Naive B cell (primary cell): ENCODE data around the gene PRKD2. TPM values are rescaled to one million over a fixed set of nuclear protein-coding genes. Genes with fewer than 3 reads are reported as not detected.
"Not testable (repeated sequence)": the region's sequence is repeated elsewhere in the genome, so short reads cannot be mapped to it uniquely, and the experiment has no call there.

Experiments used
- ATAC-seq, 2 donors: fragments of 150-1000 bp; cut with Tn5 transposase; 2 replicates each; pipeline ENCODE4 v1.10.0; 2021; ENCODE audit warnings: low read depth in 2 of 2, mild to moderate bottlenecking in 2 of 2, moderate library complexity in 2 of 2
- DNase-seq: peaks from one replicate; pipeline ENCODE4 v3.0.0; 2022
- H3K27ac Mint-ChIP-seq, 6 donors: one replicate each; pipeline ENCODE4 v1.8.0; 2020 to 2022; ENCODE audit warnings: mild to moderate bottlenecking in 6 of 6, mixed read lengths in 6 of 6, moderate library complexity in 5 of 6, inconsistent platforms in 2 of 6
- H3K27me3 Mint-ChIP-seq, 3 donors: one replicate each; pipeline ENCODE4 v1.8.0; 2021 to 2022; ENCODE audit warnings: mixed read lengths in 3 of 3, mild to moderate bottlenecking in 1 of 3
- H3K36me3 Mint-ChIP-seq, 2 donors: one replicate each; pipeline ENCODE4 v1.8.0; 2020 to 2022; ENCODE audit warnings: mixed read lengths in 2 of 2, inconsistent platforms in 1 of 2, mild to moderate bottlenecking in 1 of 2
- H3K4me1 Mint-ChIP-seq, 3 donors: one replicate each; pipeline ENCODE4 v1.8.0; 2020 to 2022; ENCODE audit warnings: mixed read lengths in 3 of 3, inconsistent platforms in 1 of 3, mild to moderate bottlenecking in 1 of 3, moderate library complexity in 1 of 3
- H3K4me3 Mint-ChIP-seq, 8 donors: one replicate each; pipeline ENCODE4 v1.8.0; 2020 to 2022; ENCODE audit warnings: mild to moderate bottlenecking in 8 of 8, mixed read lengths in 8 of 8, moderate library complexity in 8 of 8, inconsistent platforms in 2 of 8
- H3K9me3 Mint-ChIP-seq, 7 donors: one replicate each; pipeline ENCODE4 v1.8.0; 2020 to 2022; ENCODE audit warnings: mixed read lengths in 7 of 7, mild to moderate bottlenecking in 5 of 7, inconsistent platforms in 2 of 7, moderate library complexity in 1 of 7
- polyA plus RNA-seq, 6 donors: library from polyadenylated mRNA; unstranded; fragments of 300-500 nt; fragmentation: Illumina TruSeq; gene quantifications; one replicate each; pipeline ENCODE4 v1.2.3, GENCODE V29; 2021; ENCODE audit warnings: low read depth in 6 of 6

PRKD2 gene
- polyA plus RNA-seq, 6 donors from 2014 or later: 66.7 to 156 (median 72.6) TPM

DNA sequence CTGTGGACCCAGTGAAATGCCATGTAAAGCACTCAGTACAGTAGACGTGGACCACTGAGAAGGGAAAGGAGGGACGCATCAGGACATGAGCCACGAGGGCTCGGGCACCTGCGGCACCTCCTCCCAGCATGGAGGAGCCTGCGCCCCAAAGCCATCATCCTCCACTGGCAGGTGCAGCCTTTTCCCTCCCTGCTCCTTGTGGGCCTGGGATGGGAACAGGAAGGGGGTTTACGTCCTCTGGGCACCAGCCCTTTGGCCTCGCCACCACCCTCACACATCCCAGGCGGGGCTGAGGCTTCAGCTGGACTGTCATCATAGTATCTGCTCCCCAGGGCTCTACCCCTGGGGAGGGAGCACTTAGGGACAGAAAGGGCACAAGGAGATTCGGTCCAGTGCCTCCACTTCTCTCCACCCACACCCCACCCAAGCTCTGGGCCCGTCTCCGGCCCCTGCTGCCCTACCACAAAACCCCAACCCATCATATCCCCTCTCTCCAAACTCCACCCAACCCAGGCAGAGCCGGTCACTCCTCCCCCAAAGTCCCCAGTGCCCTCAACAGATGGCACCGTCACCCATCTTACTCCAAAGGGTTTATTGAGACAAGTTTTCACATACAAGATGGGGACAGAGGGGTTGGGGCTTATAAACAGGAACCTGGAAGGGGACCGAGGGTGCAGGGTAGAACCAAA, 2.2 kb upstream of the PRKD2 start:
- Mint-ChIP-seq H3K27ac (peak overlapping the region; percentile 75 to 99 (median 98)), H3K4me1 (peaks cover 70 to 83% (median 72%) of the 10 kb centered on the region in 3 donors), H3K27me3 (no peaks in the 10 kb centered on the region), H3K4me3 (peak overlapping the region; percentile 92 to 99 (median 96)), H3K9me3 (no peaks in the 10 kb centered on the region), H3K36me3 (peaks cover 0 to 9% of the 10 kb centered on the region in 2 donors)
- ATAC-seq (peak; percentile 15 to 29), DNase-seq (peak; percentile 81)

DNA sequence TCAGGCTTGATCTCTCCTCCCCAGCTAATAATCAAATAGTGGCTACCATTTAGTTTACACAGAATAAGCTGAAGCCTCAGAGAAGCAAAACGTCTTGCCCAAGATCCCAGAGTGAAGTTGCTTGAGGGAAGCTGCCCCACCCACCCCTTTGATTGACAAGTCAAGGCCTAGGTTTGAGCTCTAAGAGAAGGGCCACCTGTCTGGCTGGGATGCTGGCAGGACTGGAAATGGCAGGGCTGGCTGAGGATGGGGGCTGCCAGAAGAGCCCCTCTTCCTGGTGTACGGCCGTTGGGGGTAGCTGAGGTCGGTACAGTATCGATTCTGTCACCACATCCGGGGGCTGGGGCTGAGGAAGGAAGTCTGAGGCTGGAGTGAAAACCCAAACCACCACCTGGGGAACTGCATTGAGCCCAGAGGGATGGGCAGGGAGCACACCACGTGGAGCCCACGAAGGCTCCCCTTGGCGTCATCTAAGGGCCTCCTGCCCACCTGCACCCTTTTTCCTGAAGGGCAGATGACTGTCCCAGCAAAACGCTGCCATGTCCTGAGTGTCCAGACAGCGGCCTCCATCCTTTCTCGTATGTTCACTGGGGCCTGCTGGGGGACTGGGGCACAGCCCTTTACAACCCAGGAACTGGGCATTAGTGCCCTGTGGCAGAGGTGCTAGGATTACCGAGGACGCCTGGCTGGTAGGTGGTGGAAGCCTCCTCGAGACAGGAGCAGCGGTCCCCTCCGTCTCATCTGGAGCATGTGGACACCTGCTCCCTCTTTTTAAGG, 1.4 kb upstream of the PRKD2 start:
- H3K4me3 Mint-ChIP-seq: peak overlapping the region; percentile 92 to 99 (median 96)
- H3K4me1 Mint-ChIP-seq: peaks cover 65 to 85% (median 72%) of the 10 kb centered on the region in 3 donors
- H3K27ac Mint-ChIP-seq: peak overlapping the region; percentile 75 to 99 (median 98)
- peaks cover 0 to 9% of the 10 kb centered on the region in 2 donors for H3K36me3 Mint-ChIP-seq
- DNase-seq: peak; percentile 83
- peak; percentile 51 for ATAC-seq
- no peaks in the 10 kb centered on the region for H3K27me3 Mint-ChIP-seq
- no peaks in the 10 kb centered on the region for H3K9me3 Mint-ChIP-seq

DNA sequence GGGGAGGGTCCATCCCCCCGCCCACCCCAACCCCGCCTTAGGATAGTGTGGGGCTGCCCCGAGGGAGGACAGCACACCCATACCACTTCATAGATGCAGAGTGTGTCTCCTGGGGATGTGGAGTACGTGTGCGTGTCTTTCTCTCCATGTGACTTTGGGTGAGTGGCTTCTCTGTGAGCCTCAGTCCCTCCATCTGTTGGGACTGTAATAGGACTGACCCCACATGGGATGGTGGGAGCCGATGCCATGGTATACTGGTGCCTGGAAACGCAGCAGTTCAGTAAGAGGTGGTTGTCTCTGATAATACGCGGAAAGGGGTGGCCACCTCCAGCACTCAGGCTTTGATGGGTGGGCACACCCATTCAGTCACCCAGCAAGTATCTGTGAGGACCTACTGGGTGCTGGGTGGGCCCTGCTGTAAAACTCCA, 816 bp upstream of the PRKD2 start:
- Mint-ChIP-seq H3K9me3 (no peaks in the 10 kb centered on the region), H3K27ac (peak overlapping the region; percentile 75 to 99 (median 98)), H3K27me3 (no peaks in the 10 kb centered on the region), H3K4me1 (peaks cover 61 to 84% (median 74%) of the 10 kb centered on the region in 3 donors), H3K4me3 (peak overlapping the region; percentile 92 to 99 (median 96)), H3K36me3 (peaks cover 0 to 9% of the 10 kb centered on the region in 2 donors)
- peak; percentile 44 for DNase-seq
- peak; percentile 7 to 13 for ATAC-seq

DNA sequence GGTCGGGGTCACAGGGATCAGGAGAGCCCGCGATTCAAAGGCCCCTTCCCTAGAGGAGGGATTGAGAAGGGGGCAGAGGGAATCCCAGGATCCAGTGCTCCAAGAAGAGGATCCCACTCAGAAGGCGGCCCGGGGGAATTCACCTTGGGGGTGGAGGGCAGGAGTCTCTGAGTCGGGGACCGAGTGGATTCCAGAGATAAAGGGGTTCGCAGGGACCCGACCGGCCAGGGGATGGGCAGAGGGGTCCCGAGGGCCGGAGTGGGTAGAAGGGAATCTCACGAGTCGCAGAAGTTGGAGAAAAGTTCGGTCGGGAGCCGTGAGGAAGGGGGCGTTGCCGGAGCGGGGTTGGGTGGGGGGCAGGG, 261 bp downstream of the PRKD2 start:
- Mint-ChIP-seq H3K27me3 (no peaks in the 10 kb centered on the region), H3K4me1 (peaks cover 50 to 79% (median 69%) of the 10 kb centered on the region in 3 donors), H3K27ac (peak overlapping the region; percentile 84 to 99 (median 98)), H3K4me3 (peak overlapping the region; percentile 92 to 99 (median 96)), H3K36me3 (peaks cover 0 to 9% of the 10 kb centered on the region in 2 donors), H3K9me3 (no peaks in the 10 kb centered on the region)
- ATAC-seq: no peak
- no peak for DNase-seq

DNA sequence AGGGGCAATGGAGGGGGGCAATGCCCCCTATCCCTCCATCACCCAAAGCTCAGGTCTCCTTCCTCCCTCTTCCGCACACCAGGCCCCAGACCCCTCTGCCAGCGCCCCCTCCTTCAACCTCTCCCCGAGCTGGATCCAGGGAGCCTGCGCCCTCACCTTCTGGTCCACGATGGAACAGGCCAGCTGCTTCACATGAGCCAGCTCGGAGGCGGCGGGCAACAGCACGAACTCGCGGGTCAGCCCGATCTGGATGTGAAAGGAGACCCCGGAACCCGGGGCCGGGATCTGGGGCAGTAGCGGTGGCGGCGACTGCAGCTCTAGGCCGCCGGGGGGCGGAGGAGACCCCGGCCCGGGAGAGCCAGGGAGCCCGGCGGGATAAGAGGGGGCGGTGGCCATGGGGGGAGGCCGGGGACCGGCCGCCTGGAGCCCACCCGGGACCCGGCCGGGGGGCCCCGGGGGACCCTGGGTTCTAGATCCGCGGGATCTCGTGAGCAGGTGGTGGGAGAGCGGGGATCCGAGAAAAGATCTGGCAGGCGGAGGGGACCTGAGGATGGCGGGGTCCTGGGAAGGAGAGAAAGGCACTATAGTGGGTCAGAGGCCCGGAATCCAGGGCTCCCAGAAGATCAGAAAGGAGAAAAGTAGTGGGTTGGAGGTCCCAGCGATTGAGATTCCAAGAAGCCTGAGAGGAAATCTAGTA, 791 bp downstream of the PRKD2 start:
- Mint-ChIP-seq H3K27ac (peak overlapping the region; percentile 84 to 99 (median 96)), H3K27me3 (no peaks in the 10 kb centered on the region), H3K4me1 (peaks cover 46 to 75% (median 65%) of the 10 kb centered on the region in 3 donors), H3K36me3 (peaks cover 0 to 9% of the 10 kb centered on the region in 2 donors), H3K9me3 (no peaks in the 10 kb centered on the region), H3K4me3 (peak overlapping the region; percentile 92 to 99 (median 96))
- DNase-seq: no peak
- no peak for ATAC-seq

DNA sequence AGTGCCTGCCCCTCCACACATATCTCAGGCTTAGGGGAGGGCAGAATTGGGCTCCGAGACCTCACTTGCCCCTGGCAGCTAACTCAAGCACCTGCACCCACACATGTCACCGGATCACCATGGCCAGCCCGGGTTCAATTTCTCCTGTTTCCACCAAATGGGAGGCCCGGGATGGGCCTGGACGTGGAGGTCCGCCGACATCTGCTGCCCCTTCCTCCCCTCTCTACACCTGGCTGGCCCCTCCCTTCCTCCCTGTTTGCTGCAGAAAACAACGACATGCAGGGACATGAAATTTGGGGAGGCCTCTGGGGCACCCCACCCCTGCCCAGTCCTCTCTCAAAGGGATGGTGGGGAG, 1.3 kb downstream of the PRKD2 start:
- Mint-ChIP-seq H3K9me3 (no peaks in the 10 kb centered on the region), H3K4me3 (peak overlapping the region; percentile 92 to 99 (median 96)), H3K27ac (peak overlapping the region; percentile 84 to 98 (median 95)), H3K4me1 (peaks cover 45 to 75% (median 60%) of the 10 kb centered on the region in 3 donors), H3K36me3 (peaks cover 0 to 9% of the 10 kb centered on the region in 2 donors), H3K27me3 (no peaks in the 10 kb centered on the region)
- ATAC-seq (no peak), DNase-seq (no peak)

DNA sequence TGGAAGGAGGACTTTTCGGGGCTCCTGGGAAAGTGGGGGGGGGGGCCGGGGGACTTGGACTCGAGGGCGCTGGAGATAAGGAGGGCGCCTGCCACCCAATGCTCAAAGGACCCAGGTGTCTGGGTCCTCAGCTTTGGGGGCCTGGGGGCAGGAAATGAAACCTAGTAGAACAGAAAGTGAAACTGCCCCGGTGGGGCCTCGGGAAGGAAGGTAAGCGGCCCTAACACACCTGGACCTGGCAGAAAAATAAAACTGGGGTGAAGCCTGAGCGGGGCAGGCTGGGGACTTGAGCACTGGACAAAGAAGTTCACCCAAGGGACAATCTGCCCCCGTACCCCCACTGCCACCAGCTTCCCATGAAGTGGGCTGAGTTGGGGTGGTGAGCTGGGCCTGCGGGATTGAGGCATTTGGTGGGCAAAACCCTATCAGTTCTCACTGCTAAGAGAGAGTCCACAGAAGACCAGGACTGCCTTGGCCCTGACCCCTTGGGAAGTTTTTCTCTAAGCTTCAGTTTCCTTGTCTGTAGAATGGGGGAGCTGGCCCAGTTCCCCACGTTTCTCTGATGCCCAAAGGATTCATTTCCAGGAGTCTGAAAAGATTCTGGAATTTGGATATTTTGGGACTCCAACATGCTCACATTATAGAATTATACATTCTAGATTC, 2.3 kb downstream of the PRKD2 start:
- H3K9me3 Mint-ChIP-seq: no peaks in the 10 kb centered on the region
- peaks cover 0 to 9% of the 10 kb centered on the region in 2 donors for H3K36me3 Mint-ChIP-seq
- peak; percentile 56 to 57 for ATAC-seq
- H3K4me1 Mint-ChIP-seq: peaks cover 46 to 70% (median 51%) of the 10 kb centered on the region in 3 donors
- peak overlapping the region; percentile 92 to 99 (median 96) for H3K4me3 Mint-ChIP-seq
- H3K27me3 Mint-ChIP-seq: no peaks in the 10 kb centered on the region
- H3K27ac Mint-ChIP-seq: peak overlapping the region; percentile 84 to 98 (median 96)
- peak; percentile 77 for DNase-seq

DNA sequence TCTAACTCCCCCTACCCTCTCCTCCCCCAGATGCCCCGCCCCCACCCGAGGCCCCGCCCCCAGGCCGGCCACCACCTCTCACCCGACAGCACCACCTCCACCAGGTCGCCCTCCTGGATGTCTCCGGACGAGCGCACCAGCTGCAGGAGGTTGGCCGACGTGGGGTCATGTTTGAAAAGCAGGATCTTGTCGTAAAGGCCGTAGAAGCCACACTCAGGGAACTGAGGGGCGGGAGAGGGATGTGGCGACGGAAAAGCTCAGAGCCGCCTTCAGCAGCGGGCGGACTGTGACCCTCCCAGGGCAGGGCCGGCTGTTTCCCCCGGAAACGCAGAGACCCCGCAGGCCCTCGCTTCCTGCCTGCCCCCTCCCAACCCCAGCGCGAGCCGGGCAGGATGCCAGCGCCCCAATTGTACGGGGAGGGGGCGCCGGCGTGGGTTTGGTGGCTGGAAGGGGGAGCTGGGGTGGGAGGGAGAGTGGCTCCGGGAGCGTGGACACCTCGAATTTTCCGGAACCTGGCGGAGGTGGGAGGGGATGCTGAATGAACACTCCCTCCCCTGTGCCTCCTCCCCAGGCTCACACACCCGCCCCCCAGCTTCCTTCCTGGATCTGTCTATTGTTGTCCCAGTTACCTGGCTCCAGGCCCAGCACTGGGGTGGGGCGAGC, 3.0 kb downstream of the PRKD2 start:
- H3K4me1 Mint-ChIP-seq: peaks cover 40 to 63% (median 45%) of the 10 kb centered on the region in 3 donors
- peak overlapping the region; percentile 92 to 99 (median 96) for H3K4me3 Mint-ChIP-seq
- ATAC-seq (peak; percentile 18 to 25), DNase-seq (peak; percentile 59)
- H3K9me3 Mint-ChIP-seq: no peaks in the 10 kb centered on the region
- H3K27ac Mint-ChIP-seq: peak overlapping the region; percentile 84 to 98 (median 96)
- peaks cover 0 to 9% of the 10 kb centered on the region in 2 donors for H3K36me3 Mint-ChIP-seq
- H3K27me3 Mint-ChIP-seq: no peaks in the 10 kb centered on the region

DNA sequence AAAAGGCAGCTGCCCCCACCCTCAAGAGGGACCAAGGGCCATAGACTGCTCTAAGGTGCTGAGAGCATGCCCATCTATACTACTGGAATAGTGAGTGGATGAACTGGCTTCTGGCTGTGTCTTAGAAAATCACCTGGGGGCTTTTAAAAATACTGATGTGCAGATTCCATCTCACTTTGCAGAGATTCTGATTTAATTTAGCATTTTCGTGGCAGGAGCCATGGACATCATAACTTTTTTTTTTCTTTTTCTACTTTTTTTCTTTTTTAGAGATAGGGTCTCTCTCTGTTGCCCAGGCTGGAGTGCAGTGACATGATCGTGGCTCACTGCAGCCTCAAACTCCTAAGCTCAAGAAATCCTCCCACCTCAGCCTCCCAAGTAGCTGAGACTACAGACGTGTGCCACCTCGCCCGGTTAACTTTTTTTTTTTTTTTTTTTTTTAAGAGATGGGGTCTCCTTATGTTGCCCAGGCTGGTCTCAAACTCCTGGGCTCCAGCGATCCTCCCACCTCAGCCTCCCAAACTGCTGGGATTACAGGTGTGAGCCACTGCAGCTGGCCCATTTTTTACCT, 4.1 kb downstream of the PRKD2 start:
- ATAC-seq, DNase-seq, H3K36me3 Mint-ChIP-seq: not testable (repeated sequence)

DNA sequence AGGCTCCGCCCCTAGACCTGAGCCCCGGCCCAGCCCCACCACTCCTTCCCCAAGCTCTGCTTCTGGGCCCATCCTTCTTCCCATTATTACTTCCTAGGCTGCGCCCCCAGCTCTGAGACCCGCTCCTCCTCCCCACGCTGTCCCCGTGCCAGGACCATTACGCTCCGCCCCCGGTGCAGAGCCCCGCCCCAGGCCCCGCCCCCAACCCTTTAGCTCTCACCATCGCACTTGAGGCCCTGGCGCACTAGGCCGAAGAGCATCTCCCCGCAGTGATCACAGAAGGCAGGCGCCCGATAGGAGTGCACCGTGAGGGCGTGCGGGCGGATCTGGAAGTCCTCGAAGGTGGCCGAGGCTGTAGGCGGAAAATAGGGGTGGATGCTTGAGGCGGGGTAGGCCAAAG, 6.2 kb downstream of the PRKD2 start:
- H3K4me3 Mint-ChIP-seq: peak overlapping the region in 1 of 8 donors; percentile 15
- peaks cover 22 to 48% (median 34%) of the 10 kb centered on the region in 3 donors for H3K4me1 Mint-ChIP-seq
- DNase-seq (no peak), ATAC-seq (no peak)
- peak overlapping the region in 2 of 6 donors; percentile 41 to 69 for H3K27ac Mint-ChIP-seq
- H3K9me3 Mint-ChIP-seq: no peaks in the 10 kb centered on the region
- no peaks in the 10 kb centered on the region for H3K27me3 Mint-ChIP-seq
- peaks cover 6 to 8% of the 10 kb centered on the region in 2 donors for H3K36me3 Mint-ChIP-seq

More for the DNA sequence above, 4.1 kb downstream of the PRKD2 start:
- H3K9me3 Mint-ChIP-seq, H3K27me3 Mint-ChIP-seq: not testable (repeated sequence)
- Mint-ChIP-seq H3K27ac (peak overlapping the region in 5 of 6 donors; percentile 27 to 89 (median 84)), H3K4me3 (peak overlapping the region; percentile 71 to 99 (median 96)), H3K4me1 (peaks cover 31 to 53% (median 34%) of the 10 kb centered on the region in 3 donors)

DNA sequence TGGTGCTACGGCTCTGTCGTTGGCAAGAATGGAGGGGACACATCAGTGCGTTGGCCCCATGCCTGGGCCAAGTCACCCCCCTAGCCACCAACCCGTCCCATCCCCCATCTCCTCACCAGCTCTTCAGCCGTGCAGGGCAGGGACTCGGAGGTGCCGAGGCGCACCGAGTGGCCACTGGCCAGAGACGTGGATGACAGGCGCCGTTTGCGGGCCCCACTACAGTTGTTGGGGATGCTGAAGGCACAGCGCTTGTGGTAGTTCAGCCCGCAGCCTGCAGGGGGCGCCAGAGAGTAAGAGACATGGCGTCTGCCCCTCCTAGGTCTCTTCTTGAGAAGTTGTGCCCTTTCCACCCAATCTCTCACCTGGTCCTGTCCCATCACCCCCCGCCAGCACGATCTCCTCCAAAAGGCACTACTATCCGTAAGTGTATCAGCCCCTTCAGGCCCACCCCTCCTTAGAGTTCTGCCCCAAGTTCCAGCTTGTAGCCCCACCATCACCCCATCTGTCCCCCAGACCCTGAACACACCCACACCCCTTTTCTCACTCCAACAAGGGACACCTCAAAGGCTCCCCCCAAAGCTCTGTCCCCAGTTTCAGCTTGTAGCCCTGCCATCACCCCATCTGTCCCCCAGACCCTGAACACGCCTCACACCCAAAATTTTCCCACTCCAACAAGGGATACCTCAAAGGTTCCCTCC, 12.4 kb downstream of the PRKD2 start:
- Mint-ChIP-seq H3K27ac (peak overlapping the region; percentile 40 to 99 (median 92)), H3K4me1 (peaks cover 16 to 22% (median 17%) of the 10 kb centered on the region in 3 donors), H3K27me3 (no peaks in the 10 kb centered on the region), H3K36me3 (peaks cover 6 to 13% of the 10 kb centered on the region in 2 donors), H3K9me3 (no peaks in the 10 kb centered on the region), H3K4me3 (no peak overlapping the region)
- DNase-seq: peak; percentile 76
- peak; percentile 94 to 96 for ATAC-seq
